Activated CD4-positive, alpha-beta T cell treated with anti-CD3 and anti-CD28 coated beads for 1 hour (primary cell): ENCODE results near the gene RRP15.

Source experiments
- DNase-seq: peaks from one replicate; pipeline ENCODE4 v3.0.0-alpha.2; 2020

The RRP15 gene

DNA sequence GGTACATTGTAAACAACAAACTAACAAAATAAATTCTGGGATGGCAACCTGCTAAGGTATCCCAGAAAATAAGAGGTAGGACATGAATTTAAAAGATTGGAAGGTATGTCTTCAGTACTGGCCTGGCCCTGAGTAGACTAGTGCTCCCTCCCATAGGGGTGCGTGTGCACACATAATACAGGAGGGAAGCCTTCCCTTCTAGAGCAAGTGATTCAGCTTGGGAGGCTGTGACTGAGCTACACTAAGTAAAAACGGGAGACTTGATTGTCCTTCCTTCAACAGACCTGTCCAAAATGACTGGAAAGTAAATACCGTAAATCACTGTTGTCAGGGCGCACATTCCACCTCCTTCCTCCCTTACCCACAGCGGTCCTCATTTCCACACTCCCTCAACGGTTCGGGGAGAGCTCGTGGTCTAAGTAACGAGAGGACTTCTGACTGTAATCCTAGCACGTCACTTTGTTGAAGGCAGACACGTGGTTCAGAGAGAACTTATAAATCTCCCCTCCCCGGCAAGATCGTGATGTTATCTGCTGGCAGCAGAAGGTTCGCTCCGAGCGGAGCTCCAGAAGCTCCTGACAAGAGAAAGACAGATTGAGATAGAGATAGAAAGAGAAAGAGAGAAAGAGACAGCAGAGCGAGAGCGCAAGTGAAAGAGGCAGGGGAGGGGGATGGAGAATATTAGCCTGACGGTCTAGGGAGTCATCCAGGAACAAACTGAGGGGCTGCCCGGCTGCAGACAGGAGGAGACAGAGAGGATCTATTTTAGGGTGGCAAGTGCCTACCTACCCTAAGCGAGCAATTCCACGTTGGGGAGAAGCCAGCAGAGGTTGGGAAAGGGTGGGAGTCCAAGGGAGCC is 60.0 kb downstream of the RRP15 start, which contains the start of gene TGFB2:
TSS of gene TGFB2 (plus strand) at position 523 of the 859 bp plus-strand sequence. CDS start 1,366 bp downstream, outside the sequence.
- DNase-seq = no peak

DNA sequence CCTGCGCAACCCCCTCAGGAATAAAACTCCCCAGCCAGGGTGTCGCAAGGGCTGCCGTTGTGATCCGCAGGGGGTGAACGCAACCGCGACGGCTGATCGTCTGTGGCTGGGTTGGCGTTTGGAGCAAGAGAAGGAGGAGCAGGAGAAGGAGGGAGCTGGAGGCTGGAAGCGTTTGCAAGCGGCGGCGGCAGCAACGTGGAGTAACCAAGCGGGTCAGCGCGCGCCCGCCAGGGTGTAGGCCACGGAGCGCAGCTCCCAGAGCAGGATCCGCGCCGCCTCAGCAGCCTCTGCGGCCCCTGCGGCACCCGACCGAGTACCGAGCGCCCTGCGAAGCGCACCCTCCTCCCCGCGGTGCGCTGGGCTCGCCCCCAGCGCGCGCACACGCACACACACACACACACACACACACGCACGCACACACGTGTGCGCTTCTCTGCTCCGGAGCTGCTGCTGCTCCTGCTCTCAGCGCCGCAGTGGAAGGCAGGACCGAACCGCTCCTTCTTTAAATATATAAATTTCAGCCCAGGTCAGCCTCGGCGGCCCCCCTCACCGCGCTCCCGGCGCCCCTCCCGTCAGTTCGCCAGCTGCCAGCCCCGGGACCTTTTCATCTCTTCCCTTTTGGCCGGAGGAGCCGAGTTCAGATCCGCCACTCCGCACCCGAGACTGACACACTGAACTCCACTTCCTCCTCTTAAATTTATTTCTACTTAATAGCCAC is 60.7 kb downstream of the RRP15 start:
- no peak for DNase-seq

DNA sequence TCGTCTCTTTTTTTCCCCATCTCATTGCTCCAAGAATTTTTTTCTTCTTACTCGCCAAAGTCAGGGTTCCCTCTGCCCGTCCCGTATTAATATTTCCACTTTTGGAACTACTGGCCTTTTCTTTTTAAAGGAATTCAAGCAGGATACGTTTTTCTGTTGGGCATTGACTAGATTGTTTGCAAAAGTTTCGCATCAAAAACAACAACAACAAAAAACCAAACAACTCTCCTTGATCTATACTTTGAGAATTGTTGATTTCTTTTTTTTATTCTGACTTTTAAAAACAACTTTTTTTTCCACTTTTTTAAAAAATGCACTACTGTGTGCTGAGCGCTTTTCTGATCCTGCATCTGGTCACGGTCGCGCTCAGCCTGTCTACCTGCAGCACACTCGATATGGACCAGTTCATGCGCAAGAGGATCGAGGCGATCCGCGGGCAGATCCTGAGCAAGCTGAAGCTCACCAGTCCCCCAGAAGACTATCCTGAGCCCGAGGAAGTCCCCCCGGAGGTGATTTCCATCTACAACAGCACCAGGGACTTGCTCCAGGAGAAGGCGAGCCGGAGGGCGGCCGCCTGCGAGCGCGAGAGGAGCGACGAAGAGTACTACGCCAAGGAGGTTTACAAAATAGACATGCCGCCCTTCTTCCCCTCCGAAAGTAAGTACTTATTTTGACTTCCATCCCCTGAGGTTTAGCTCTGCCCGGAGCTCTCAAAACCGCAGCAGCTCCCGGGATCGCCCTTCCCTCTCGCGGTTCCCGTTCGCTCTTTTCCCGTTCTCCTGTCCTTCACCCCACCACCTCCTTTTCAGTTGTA is 61.5 kb downstream of the RRP15 start:
- DNase-seq = no peak

DNA sequence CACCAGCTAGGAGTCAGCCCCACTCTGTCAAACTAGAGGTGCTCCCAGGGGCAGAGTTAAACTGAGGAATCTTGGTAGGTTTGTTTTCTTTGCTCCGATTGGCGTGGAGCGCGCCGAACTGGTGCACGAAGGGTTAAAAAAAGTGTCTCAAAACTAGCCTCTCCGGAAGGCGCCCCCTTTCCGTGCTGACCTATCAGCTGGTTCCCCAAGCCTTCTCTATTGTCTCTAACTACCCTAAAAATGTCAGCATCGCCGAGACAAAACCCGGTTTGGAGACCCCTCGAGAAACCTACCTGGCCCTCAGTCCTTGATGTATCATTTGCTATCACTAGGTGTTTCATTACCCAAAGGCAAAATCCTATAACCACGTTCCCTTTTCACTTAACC is 62.2 kb downstream of the RRP15 start:
- no peak for DNase-seq

DNA sequence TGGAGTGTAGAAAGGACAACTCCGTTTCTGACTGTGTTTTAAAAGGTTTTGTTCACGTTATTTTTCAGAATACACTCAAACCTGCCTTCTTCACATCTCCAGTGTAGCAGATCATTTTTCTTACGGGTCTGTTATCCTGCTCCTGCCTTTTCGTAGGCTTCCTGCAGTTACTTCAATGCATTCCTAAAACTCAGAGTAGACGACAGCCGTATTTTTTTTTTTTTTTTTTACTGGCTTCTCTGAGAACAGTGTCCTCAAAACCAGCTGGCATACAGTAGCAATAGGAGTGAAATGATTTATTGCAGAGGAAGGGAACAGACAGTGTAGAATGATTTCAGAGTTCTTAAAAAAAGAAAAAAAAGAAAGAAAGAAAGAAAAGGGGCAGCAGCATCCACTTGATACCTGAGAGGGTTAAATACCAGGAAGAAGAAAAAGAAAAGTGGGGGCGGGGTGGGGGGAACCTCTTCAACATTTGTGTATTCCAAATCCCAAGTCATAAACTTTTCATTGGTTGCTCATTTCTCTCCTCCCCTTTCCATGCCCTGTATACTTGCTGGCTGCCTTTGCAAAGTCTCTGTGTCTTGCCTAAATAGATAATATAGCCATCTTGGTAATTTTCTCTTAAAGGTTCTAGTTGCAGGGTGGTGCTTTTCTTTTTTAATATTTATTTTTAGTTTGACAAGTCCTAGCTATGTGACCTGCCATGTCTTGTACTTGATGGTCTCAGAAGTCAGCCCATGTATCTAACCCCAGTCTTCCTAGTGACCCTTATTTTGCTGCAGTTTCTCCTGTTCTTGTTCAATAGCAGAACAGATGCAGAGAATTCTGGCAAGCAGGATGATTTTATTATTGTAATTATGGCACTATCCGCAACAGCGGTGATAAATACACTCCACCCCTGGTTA is 62.9 kb downstream of the RRP15 start:
- DNase-seq = no peak

DNA sequence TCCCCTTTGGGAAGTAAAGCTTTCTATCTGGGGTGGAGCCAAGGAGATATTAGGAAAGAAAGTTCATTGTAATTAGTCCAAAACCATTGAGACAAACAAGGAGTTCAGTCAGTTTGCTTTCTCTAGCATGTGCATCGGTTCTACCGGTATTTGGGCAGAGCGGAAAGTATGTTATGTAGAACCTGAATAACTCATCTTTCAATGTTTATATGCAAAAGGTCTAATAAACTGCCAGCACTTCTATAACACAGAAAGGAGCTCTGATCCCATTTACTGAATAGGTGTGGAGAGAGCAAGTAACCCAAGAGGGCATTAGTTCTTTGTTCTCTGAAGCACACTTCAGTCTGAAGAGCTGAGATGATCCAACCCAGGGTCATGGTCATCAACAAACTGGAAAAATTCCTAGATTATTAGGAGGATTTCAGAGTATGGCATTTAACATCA is 63.6 kb downstream of the RRP15 start:
- DNase-seq = no peak

DNA sequence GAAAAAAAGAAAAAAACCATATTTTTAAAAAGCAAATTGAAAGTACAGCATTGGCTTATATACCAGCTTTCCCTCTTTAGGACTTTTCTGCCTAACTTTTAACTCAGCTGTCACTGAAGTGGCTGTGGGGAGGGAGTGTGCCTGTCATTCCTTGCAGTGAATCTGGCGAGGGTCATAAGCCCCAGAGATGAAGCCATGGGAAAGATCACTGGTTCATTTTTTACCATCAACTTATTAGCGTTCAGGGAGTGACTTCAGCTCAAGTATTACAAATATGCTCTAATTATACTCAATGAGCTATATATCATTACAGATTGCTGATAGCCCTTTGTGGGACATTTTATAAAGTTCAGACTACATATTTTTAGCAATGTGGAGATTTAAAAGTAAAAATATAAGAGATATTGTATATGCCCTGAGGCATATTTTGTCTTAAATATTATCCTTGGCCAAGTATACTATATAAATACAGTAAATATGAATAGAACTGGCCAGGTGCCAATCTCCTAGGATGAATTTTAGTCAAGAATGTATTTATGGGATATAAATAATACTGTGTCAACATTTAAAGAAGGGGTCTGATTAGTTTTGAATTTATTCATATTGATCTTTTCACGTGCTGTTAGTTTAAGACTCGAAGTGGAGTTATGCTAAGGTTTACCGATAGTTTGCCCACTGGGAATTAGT is 64.4 kb downstream of the RRP15 start:
- DNase-seq = no peak

DNA sequence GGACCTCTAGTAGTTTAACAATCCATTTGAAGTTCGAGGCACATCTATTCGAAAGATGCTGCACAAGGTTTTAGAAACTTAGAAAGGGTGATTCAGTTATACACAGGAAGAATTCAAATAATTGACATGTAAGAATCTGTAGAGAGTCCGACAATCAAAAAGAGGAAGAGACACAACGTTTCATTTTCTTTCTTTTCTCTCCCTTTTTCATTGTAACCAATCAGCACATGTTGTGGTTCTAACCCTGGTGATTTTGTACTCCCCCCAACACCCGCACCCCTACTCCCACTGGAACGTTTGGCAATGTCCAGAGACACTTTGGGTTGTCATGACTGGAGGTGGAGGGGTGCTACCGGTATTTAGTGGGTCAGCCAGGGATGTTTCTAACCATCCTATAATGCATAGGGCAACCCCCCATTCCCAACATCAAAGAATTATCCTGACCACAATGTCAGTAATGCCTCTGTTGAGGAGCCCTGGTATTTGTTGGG is 65.0 kb downstream of the RRP15 start:
- DNase-seq = no peak

DNA sequence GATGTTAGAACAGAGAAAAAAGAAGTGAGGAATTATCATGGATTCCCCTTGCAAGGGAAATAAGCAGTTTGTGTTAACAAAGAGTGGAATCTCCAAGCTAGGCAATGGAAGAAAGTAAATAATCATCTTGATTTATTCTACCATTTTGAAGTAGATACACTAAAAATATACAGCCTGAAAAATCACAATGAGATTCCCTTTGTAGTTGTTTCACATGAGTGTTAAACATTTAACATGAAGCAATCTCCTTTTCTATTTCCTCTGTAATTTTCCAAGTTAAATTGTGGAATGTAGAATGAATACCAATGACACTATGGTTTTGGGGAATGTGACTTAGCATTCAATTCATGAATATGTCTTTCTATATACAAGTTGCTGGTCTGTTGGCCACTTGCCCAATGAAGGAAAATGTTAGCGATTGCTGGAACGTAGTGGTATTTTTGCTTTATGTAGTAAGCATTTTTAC is 65.7 kb downstream of the RRP15 start:
- DNase-seq = no peak

DNA sequence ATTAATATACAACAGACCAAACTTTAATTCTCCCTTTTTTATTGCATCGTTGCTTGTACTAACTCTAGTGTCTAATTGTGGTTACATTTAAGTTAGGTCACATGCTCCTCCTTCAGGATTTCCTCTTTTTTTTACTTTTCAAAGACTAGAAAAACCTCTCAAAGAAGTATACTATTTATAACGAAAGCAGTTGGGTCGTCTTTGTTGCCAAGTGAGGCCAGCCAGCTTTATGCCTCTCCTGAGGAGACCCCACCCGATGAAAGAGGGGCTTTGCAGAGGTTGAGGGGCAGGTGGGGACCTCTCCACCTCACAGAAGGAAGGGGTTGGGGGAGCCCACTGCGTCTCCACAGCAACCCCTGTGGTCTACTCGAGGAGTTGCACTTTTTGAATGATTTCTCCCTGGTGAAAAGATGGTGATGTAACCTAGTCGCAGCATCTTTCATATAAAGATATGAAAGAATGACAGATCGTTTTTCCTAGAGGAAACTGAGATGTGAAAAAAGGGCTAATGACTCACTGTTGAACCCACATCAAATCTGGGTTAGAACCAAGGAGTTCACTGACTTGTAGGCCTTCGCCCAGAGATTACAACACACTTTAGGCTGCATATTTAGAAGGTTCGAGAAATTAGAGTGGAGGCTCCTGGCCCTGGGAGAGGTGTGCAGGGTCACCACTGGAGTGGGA is 66.4 kb downstream of the RRP15 start:
- DNase-seq = no peak

DNA sequence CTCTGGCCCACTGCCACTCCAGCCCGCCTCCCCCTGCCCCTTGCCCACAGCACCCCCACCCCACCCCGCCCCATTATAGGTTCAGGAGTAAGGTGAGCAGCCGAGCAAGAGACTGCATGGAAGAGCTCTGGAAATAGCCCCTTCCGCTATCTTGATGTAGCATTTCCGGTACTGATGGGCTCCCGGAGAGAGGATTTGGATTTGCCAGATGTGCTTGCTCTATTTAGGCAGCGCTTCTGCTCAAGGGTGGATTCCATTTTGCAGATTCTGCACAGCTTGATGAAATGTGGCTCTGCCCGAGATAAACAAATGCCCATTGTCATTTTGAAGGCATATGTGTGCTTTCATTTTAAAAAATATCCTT is 67.0 kb downstream of the RRP15 start:
- DNase-seq = no peak

DNA sequence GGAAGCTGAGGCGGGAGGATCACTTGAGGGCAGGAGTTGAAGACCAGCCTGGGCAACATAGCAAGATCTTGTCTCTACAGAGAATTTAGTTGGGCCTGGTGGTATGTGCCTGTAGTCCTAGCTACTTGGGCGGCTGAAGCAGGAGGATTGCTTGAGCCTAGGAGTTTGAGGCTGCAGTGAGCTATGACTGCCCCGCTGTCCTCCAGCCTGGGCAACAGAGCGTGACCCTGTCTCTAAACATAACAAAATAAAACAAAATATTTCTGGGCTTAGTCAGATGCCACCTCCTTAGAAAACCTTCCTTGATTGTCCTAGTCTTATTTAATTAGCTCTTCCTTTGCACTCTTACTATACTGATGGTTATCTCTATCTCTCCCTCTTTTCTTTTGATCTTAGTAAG is 68.6 kb downstream of the RRP15 start:
- no peak for DNase-seq

DNA sequence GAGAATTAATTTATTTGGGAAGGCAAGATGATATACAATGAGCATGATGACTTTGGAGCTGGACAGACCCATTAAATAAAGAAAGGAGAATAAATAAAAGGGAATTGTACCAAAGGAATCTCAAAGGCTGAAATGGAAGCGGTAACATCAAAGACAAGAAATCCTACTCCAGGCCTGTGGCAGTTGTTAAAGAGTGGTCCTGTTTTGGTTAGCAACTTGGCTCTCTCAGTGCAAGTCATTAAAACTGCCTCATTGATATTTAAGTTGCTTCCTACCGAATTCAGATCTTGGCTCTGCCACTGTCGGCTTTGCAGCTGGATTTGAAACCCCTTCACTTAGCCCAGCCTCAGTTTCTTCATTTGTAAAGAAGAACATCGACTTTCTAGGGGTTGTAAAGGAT is 70.2 kb downstream of the RRP15 start:
- no peak for DNase-seq

DNA sequence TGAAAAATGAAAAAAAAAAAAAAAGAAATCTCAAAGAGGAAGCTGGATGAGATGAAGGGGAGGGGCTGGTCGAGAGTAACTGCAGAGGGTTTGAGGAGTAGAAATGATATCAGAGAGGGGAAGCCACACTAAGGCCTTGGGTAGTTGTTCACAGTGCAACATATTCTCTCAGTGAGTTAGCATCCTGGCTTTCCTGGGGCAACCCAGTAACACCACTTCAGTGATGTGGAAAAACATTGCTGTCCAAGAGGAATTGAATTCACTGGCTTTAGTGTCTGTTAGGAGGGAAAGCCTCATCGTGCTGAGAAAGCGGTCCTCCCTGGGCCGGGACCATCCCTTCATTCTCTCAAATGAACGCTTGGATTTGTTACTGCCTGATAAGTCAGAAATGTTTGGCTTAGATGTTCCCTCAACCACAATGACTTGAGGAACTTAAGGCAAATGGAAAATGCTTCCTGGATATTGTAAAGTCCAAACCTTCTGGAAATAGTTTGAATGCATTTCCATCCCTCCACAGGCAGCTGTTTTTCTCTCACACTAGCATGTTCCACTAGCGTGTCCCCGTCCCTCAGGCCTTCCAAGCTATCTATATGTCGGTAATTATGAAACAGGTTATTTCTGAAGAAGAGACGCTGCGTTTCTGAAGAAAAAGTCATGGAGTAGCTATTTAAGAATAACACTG is 72.3 kb downstream of the RRP15 start:
- no peak for DNase-seq

DNA sequence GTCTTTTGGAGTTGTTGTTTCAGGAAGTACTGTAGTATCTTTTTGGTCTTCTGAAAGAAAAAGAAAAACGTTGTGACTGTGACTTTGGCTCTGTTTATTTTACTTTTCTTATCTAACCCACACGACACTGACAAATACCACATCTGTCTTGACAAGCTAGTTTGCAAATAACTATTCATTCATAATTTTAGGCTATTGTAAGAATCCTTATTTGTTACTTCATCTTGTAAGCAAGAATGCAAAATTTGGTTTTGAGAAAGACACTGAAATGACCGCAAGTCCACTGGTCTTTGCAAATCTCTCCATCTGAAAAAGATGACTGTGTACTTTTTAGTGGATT is 72.8 kb downstream of the RRP15 start:
- DNase-seq = no peak

DNA sequence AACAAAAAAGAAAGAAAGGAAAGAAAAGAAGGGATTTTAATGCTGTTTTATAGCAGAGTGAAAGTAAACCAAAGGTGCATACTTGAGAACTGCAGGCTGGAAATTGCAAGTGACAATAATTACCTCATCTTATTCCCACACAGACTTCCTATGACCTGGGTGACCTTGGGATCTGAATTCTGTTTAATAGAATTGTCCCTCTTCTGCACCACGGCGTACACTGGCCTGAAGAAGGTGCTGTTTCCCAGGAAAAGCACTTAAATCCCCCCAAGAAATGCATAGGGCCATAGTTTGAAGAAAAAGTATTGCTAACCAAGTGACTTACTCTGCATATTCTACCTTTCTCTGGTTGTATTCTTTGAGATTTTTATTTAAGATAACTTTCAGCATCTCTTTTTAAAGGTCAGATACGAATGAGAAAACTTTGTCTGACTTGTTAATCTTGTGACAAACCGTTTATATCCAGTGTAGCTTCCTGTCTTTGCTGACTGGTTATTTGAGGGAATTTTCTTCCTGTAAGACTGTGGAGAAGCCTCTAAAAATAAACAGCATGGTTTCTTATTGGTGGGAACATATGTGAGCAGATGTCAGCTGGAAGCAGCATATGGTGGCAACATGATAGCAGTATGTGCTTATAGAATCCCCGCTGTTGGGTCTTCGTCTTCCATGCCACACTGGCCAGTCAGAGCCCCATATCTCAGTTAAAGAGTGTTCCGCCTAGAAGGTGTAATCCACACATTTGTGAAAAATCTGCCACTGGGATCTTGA is 76.4 kb downstream of the RRP15 start:
- no peak for DNase-seq

DNA sequence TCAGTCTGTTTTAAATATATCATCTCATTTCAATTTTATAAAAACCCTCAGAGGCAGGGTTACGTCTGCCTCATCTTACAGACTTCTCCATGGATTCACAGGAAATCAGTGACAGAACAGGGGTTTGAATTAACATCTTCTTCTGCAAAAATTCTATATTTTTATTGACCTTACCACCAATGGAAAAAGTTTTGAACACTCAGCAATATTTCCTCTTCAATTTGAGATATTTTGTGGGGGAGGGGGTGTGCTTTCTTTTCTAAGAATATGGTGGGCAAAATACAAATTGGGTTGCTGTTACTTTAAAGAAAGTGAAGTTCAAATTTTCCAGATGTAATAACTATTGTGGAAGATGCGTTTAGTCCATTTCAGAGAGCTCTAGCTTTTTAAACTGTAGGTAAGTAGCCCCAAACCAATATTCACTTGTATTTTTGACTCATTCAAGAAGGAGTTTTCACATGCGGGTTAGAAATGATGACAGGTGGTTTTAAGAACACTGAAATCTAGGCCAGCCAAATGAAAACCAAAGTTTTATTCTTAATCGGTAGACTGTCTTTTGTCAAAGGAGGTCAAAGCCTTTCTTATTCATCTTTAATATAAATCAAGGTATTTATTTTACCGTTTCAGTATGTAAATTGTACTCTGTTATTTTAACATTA is 77.5 kb downstream of the RRP15 start:
- DNase-seq = no peak

DNA sequence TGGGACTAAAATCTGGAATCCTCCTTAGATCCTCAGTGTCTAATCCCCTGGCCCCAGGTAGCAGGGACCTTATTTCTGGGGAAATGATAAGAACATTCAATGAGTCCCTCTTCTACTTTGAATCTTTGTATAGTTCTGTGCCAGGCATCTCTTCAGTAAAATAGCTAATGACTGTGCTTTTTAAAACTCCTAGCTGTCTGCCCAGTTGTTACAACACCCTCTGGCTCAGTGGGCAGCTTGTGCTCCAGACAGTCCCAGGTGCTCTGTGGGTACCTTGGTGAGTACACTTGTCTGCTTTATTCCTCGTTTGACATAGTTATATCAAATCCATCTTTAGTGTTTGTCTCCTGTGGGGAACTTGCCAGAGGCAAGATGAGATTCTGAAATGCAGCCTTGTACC is 78.0 kb downstream of the RRP15 start:
- DNase-seq = no peak
